Measurements from ENCODE around the gene PRMT1. TPM values are rescaled to one million over a fixed set of nuclear protein-coding genes. Genes with fewer than 3 reads are reported as not detected.

The PRMT1 gene
- total and polyA plus RNA-seq, 4 donors = 122 to 254 (median 127) TPM

GRCh38 chr19:49656456-49657109 lies 20.5 kb upstream of the PRMT1 start:
- TF ChIP-seq, protein P1, sequence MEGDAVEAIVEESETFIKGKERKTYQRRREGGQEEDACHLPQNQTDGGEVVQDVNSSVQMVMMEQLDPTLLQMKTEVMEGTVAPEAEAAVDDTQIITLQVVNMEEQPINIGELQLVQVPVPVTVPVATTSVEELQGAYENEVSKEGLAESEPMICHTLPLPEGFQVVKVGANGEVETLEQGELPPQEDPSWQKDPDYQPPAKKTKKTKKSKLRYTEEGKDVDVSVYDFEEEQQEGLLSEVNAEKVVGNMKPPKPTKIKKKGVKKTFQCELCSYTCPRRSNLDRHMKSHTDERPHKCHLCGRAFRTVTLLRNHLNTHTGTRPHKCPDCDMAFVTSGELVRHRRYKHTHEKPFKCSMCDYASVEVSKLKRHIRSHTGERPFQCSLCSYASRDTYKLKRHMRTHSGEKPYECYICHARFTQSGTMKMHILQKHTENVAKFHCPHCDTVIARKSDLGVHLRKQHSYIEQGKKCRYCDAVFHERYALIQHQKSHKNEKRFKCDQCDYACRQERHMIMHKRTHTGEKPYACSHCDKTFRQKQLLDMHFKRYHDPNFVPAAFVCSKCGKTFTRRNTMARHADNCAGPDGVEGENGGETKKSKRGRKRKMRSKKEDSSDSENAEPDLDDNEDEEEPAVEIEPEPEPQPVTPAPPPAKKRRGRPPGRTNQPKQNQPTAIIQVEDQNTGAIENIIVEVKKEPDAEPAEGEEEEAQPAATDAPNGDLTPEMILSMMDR (IDR thresholded peaks at IDR 0.05; ENCODE audit: control extremely low read depth, extremely low read depth) = no peak
- ATAC-seq (ENCODE audit: insufficient read depth, low FRiP score) (no peak), DNase-seq (no peak)
- no peaks in the 10 kb centered on the region for H3K27me3 ChIP-seq (ENCODE audit: control insufficient read depth in 3 of 3, insufficient read depth in 3 of 3, low read length in 2 of 3)
- no peaks in the 10 kb centered on the region for H3K4me1 ChIP-seq (ENCODE audit: control insufficient read depth in 5 of 5, insufficient read depth in 5 of 5, low read length in 5 of 5)
- H3K27ac ChIP-seq (ENCODE audit: low read depth in 1 of 2, low read length in 1 of 2) = no peak overlapping the region
- H3K9me3 ChIP-seq (ENCODE audit: control insufficient read depth in 4 of 4, insufficient read depth in 3 of 4, low read length in 3 of 4) = no peaks in the 10 kb centered on the region
- H3K36me3 ChIP-seq (ENCODE audit: control insufficient read depth in 4 of 4, insufficient read depth in 4 of 4, low read length in 4 of 4) = peaks cover 15 to 93% (median 49%) of the 10 kb centered on the region in 4 donors
- H3K4me3 ChIP-seq = no peak overlapping the region
- 93 to 94% methylated on average over 17 of the region's 17 CpGs for WGBS, 2 donors
- H3K9ac ChIP-seq (ENCODE audit: insufficient read depth in 1 of 2, low read length in 2 of 2) = no peak overlapping the region

GRCh38 chr19:49657493-49658138 lies 19.5 kb upstream of the PRMT1 start:
- Histone ChIP-seq H3K9ac (ENCODE audit: insufficient read depth in 1 of 2, low read length in 2 of 2) (no peak overlapping the region), H3K36me3 (ENCODE audit: control insufficient read depth in 4 of 4, insufficient read depth in 4 of 4, low read length in 4 of 4) (peaks cover 11 to 92% (median 50%) of the 10 kb centered on the region in 4 donors), H3K4me3 (no peak overlapping the region), H3K27ac (ENCODE audit: low read depth in 1 of 2, low read length in 1 of 2) (no peak overlapping the region), H3K27me3 (ENCODE audit: control insufficient read depth in 3 of 3, insufficient read depth in 3 of 3, low read length in 2 of 3) (no peaks in the 10 kb centered on the region), H3K4me1 (ENCODE audit: control insufficient read depth in 5 of 5, insufficient read depth in 5 of 5, low read length in 5 of 5) (no peaks in the 10 kb centered on the region), H3K9me3 (ENCODE audit: control insufficient read depth in 4 of 4, insufficient read depth in 3 of 4, low read length in 3 of 4) (no peaks in the 10 kb centered on the region)
- ATAC-seq (ENCODE audit: insufficient read depth, low FRiP score) (no peak), DNase-seq (no peak)
- TF ChIP-seq, protein P1 (IDR thresholded peaks at IDR 0.05; ENCODE audit: control extremely low read depth, extremely low read depth) = no peak
- 93 to 95% methylated on average over 22 of the region's 22 CpGs for WGBS, 2 donors

DNA sequence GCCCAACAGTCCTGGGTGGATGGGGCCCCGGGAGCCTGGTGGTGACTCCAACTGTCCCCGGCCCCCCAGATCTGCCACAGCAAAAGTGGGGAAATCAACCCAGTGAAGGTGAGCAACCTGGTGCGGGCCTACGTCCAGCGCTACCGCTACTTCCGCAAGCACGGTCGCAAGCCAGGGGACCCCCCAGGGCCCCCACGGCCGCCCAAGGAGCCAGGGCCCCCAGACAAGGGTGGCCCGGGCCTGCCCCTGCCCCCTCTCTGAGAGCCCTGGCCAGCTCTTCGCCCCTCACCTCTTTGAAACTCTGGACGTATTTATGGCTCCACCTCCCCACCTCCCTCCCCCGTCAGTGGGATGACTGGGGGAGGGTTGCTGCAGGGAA lies 18.9 kb upstream of the PRMT1 start:
- 89 to 99% methylated on average over 10 to 15 of the region's 15 CpGs for WGBS, 2 donors
- no peak for ATAC-seq (ENCODE audit: insufficient read depth, low FRiP score)
- TF ChIP-seq, protein P1 (IDR thresholded peaks at IDR 0.05; ENCODE audit: control extremely low read depth, extremely low read depth) = no peak
- Histone ChIP-seq H3K27ac (ENCODE audit: low read depth in 1 of 2, low read length in 1 of 2) (no peak overlapping the region), H3K27me3 (ENCODE audit: control insufficient read depth in 3 of 3, insufficient read depth in 3 of 3, low read length in 2 of 3) (no peaks in the 10 kb centered on the region), H3K9ac (ENCODE audit: insufficient read depth in 1 of 2, low read length in 2 of 2) (no peak overlapping the region), H3K9me3 (ENCODE audit: control insufficient read depth in 4 of 4, insufficient read depth in 3 of 4, low read length in 3 of 4) (no peaks in the 10 kb centered on the region), H3K4me1 (ENCODE audit: control insufficient read depth in 5 of 5, insufficient read depth in 5 of 5, low read length in 5 of 5) (no peaks in the 10 kb centered on the region), H3K36me3 (ENCODE audit: control insufficient read depth in 4 of 4, insufficient read depth in 4 of 4, low read length in 4 of 4) (peaks cover 11 to 91% (median 48%) of the 10 kb centered on the region in 4 donors), H3K4me3 (no peak overlapping the region)
- no peak for DNase-seq
